ENCODE results near the gene PPP1R14B. TPM values are rescaled to one million over a fixed set of nuclear protein-coding genes. Genes with fewer than 3 reads are reported as not detected.

Gene PPP1R14B
- total and polyA plus RNA-seq, 2 of the 13 experiments (the other 11 are each of a cell fraction or from before 2014, with no cell fraction given), result 110 to 148 TPM

DNA sequence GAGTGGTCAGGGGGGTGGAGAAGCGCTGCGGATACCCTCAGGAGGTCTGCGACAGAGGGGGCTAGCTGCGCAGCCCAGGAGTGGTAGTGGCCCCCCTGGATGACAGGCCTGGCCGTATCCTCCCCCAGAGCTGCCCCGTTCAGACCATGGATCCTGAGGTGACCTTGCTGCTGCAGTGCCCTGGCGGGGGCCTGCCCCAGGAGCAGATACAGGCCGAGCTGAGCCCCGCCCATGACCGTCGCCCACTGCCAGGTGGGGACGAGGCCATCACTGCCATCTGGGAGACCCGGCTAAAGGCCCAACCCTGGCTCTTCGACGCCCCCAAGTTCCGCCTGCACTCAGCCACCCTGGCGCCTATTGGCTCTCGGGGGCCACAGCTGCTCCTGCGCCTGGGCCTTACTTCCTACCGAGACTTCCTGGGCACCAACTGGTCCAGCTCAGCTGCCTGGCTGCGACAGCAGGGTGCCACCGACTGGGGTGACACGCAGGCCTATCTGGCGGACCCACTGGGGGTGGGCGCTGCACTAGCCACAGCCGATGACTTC is 20.2 kb downstream of the PPP1R14B start (continued):
- TF ChIP-seq ZNF547 (CRISPR knock-in tag; IDR thresholded peaks at IDR 0.05), result no peak; the same call in none of the 2 replicates
- TF ChIP-seq, protein P1, sequence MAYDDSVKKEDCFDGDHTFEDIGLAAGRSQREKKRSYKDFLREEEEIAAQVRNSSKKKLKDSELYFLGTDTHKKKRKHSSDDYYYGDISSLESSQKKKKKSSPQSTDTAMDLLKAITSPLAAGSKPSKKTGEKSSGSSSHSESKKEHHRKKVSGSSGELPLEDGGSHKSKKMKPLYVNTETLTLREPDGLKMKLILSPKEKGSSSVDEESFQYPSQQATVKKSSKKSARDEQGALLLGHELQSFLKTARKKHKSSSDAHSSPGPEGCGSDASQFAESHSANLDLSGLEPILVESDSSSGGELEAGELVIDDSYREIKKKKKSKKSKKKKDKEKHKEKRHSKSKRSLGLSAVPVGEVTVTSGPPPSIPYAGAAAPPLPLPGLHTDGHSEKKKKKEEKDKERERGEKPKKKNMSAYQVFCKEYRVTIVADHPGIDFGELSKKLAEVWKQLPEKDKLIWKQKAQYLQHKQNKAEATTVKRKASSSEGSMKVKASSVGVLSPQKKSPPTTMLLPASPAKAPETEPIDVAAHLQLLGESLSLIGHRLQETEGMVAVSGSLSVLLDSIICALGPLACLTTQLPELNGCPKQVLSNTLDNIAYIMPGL (CRISPR knock-in tag; IDR thresholded peaks at IDR 0.05; ENCODE audit: borderline replicate concordance in 1 of 2, low read depth in 1 of 2), result no peak
- peak; percentile 12; the same call in 1 of the 2 replicates for TF ChIP-seq ZNF143 (CRISPR knock-in tag; IDR thresholded peaks at IDR 0.05)
- no peak for TF ChIP-seq ZNF367 (CRISPR knock-in tag; IDR thresholded peaks at IDR 0.05; ENCODE audit: borderline replicate concordance)
- no peak for TF ChIP-seq KLF11 (CRISPR knock-in tag; IDR thresholded peaks at IDR 0.05)
- TF ChIP-seq MAFF (IDR thresholded peaks at IDR 0.05; ENCODE audit: low read depth, low read length), result no peak
- TF ChIP-seq ZNF256 (CRISPR knock-in tag; conservative IDR thresholded peaks at IDR 0.05), result no peak
- no peak for TF ChIP-seq NAIF1 (CRISPR knock-in tag; IDR thresholded peaks at IDR 0.05; ENCODE audit: borderline replicate concordance)
- TF ChIP-seq, protein P2, sequence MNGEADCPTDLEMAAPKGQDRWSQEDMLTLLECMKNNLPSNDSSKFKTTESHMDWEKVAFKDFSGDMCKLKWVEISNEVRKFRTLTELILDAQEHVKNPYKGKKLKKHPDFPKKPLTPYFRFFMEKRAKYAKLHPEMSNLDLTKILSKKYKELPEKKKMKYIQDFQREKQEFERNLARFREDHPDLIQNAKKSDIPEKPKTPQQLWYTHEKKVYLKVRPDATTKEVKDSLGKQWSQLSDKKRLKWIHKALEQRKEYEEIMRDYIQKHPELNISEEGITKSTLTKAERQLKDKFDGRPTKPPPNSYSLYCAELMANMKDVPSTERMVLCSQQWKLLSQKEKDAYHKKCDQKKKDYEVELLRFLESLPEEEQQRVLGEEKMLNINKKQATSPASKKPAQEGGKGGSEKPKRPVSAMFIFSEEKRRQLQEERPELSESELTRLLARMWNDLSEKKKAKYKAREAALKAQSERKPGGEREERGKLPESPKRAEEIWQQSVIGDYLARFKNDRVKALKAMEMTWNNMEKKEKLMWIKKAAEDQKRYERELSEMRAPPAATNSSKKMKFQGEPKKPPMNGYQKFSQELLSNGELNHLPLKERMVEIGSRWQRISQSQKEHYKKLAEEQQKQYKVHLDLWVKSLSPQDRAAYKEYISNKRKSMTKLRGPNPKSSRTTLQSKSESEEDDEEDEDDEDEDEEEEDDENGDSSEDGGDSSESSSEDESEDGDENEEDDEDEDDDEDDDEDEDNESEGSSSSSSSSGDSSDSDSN (CRISPR knock-in tag; IDR thresholded peaks at IDR 0.05), result peak; percentile 13; the same call in 1 of the 2 replicates
- TF ChIP-seq NCOA5 (CRISPR knock-in tag; IDR thresholded peaks at IDR 0.05), result no peak
- 0 out of 2 replicates have a peak, but pooled peaks have one; percentile 15 for TF ChIP-seq PRMT3 (CRISPR knock-in tag; IDR thresholded peaks at IDR 0.05; ENCODE audit: borderline replicate concordance, low read depth)
- TF ChIP-seq, protein P3, sequence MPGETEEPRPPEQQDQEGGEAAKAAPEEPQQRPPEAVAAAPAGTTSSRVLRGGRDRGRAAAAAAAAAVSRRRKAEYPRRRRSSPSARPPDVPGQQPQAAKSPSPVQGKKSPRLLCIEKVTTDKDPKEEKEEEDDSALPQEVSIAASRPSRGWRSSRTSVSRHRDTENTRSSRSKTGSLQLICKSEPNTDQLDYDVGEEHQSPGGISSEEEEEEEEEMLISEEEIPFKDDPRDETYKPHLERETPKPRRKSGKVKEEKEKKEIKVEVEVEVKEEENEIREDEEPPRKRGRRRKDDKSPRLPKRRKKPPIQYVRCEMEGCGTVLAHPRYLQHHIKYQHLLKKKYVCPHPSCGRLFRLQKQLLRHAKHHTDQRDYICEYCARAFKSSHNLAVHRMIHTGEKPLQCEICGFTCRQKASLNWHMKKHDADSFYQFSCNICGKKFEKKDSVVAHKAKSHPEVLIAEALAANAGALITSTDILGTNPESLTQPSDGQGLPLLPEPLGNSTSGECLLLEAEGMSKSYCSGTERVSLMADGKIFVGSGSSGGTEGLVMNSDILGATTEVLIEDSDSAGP (CRISPR knock-in tag; IDR thresholded peaks at IDR 0.05; ENCODE audit: borderline replicate concordance), result peak; percentile 63; the same call in 1 of the 2 replicates
- TF ChIP-seq ZEB1 (IDR thresholded peaks at IDR 0.05; ENCODE audit: insufficient replicate concordance, low read depth), result no peak
- TF ChIP-seq GABPA (IDR thresholded peaks at IDR 0.05; ENCODE audit: low read depth, low read length), result no peak
- peak; percentile 69 for TF ChIP-seq GABPA (CRISPR knock-in tag; IDR thresholded peaks at IDR 0.05; ENCODE audit: low read depth)
- TF ChIP-seq ZNF558 (CRISPR knock-in tag; IDR thresholded peaks at IDR 0.05; ENCODE audit: borderline replicate concordance), result no peak
- TF ChIP-seq, protein P4, sequence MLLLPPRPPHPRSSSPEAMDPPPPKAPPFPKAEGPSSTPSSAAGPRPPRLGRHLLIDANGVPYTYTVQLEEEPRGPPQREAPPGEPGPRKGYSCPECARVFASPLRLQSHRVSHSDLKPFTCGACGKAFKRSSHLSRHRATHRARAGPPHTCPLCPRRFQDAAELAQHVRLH (CRISPR knock-in tag; IDR thresholded peaks at IDR 0.05; ENCODE audit: borderline replicate concordance, low read depth), result no peak
- no peak for TF ChIP-seq ATAD3A (CRISPR knock-in tag; IDR thresholded peaks at IDR 0.05)
- peak; percentile 46; the same call in 1 of the 2 replicates for TF ChIP-seq SAP130 (CRISPR knock-in tag; IDR thresholded peaks at IDR 0.05; ENCODE audit: low read depth)
- TF ChIP-seq HMGA1 (CRISPR knock-in tag; conservative IDR thresholded peaks at IDR 0.05), result no peak
- no peak for TF ChIP-seq MXI1 (IDR thresholded peaks at IDR 0.05; ENCODE audit: borderline replicate concordance, low read depth, low read length)
- TF ChIP-seq, protein P5, sequence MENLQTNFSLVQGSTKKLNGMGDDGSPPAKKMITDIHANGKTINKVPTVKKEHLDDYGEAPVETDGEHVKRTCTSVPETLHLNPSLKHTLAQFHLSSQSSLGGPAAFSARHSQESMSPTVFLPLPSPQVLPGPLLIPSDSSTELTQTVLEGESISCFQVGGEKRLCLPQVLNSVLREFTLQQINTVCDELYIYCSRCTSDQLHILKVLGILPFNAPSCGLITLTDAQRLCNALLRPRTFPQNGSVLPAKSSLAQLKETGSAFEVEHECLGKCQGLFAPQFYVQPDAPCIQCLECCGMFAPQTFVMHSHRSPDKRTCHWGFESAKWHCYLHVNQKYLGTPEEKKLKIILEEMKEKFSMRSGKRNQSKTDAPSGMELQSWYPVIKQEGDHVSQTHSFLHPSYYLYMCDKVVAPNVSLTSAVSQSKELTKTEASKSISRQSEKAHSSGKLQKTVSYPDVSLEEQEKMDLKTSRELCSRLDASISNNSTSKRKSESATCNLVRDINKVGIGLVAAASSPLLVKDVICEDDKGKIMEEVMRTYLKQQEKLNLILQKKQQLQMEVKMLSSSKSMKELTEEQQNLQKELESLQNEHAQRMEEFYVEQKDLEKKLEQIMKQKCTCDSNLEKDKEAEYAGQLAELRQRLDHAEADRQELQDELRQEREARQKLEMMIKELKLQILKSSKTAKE (CRISPR knock-in tag; IDR thresholded peaks at IDR 0.05; ENCODE audit: borderline replicate concordance), result no peak

All from HepG2 (cell line).